Pancreas (tissue), 10 donors: ENCODE measurements around the gene PROCR. TPM values are rescaled to one million over a fixed set of nuclear protein-coding genes. Genes with fewer than 3 reads are reported as not detected.
A peak's percentile ranks its signal among the peaks of the same experiment; 100 is the strongest.

Experiments used
- ATAC-seq, 4 donors: fragments of 200-7000 bp; cut with Tn5 transposase; one replicate each; pipeline versions ENCODE4 v1.8.0 to v1.9.1; 2020; ENCODE audit warnings: mild to moderate bottlenecking in 4 of 4, moderate library complexity in 4 of 4
- DNase-seq, 6 donors: peaks; one replicate each; pipeline ENCODE4 v3.0.0-alpha.2; 2020
- FAIRE-seq: peaks from 2 replicates; lab custom pipeline; 2012; peaks lifted over from hg19 to GRCh38; lab: Jason Lieb, UNC
- H3K27ac ChIP-seq, 4 donors: fragments of 200-600 bp; sonication (generic); 1 replicate in 3 of 4; 2 replicates in 1 of 4; pipeline versions ENCODE4 v1.5.0 to v1.8.0; 2020
- H3K27me3 ChIP-seq, 4 donors: fragments of 200-600 bp; one replicate each; pipeline ENCODE4 v1.8.0; 2021
- H3K36me3 ChIP-seq, 3 donors: fragments of 200-600 bp; sonication (generic) in 1 of 3; one replicate each; pipeline versions ENCODE4 v1.5.0 to v1.8.0; 2020 to 2021
- H3K4me1 ChIP-seq, 3 donors: fragments of 200-600 bp; one replicate each; pipeline ENCODE4 v1.8.0; 2021
- H3K4me3 ChIP-seq, 4 donors: fragments of 200-600 bp; sonication (generic) in 2 of 4; one replicate each; pipeline versions ENCODE4 v1.5.0 to v1.8.0; 2020 to 2021
- H3K9me3 ChIP-seq, 4 donors: fragments of 200-600 bp; one replicate each; pipeline ENCODE4 v1.8.0; 2021
- CTCF ChIP-seq, 4 donors: fragments of 200-600 bp; sonication (generic) in 3 of 4; IDR thresholded peaks; one replicate each; pipeline versions ENCODE4 v1.5.0 to v1.8.0; 2021; ENCODE audit warnings: antibody characterized with exemption in 4 of 4
- WGBS, 2 donors: extraction: QIAGEN DNeasy Blood & Tissue Kit; methylation state at CpG; one replicate each; pipeline ENCODE4 v1.1.7; 2013; 5-methylcytosine and 5-hydroxymethylcytosine counted together
- intact Hi-C, 3 donors: fragments of 100-400 bp; cut with DNase I; formaldehyde crosslinking; loops; one replicate each; pipeline versions ENCODE4 v1.11.1 to v1.14.2; 2022
- polyA plus RNA-seq, 2 donors: library from polyadenylated mRNA; stranded (reverse); fragments of 200-250 nt; gene quantifications; one replicate each; pipeline ENCODE4 v1.2.3, GENCODE V29; 2013
- total RNA-seq, 6 donors: library from RNA; stranded (reverse); fragmentation: NEBNext Ultra II Directional in 4 of 6; extraction: Animal tissue kit (Norgen Biotek cat#: 25700) in 4 of 6; gene quantifications; one replicate each; pipeline versions ENCODE4 v1.2.1 to v1.2.4, GENCODE V29; 2021 to 2023
- donor health status: healthy with polysubstance abuse.
- donor health status: DM: no; HTN: no; CAD: no; lungs with moderate emphysema.
- donor health status: DM: no; HTN: no; CAD: no.
- donor health status: control.
- donor health status: control.
- donor health status: Bipolar disorder and iron deficiency.
- donor health status: DM: yes; HTN: yes; CAD: no.
- donor health status: DM: no; HTN: no; CAD: no.
- donor health status: DM: no; HTN: no; CAD: no.
- donor health status: DM: yes; HTN: yes; CAD: no.

The PROCR gene
- total RNA-seq, result 10 to 100 TPM in 4 of 6 donors, 1 to 10 TPM in 2; 3.2 to 16.1 (median 10.8) TPM
- polyA plus RNA-seq, result 10 to 100 TPM in 1 of 2 donors, 1 to 10 TPM in 1; 9.6 to 16.8 TPM

GRCh38 chr20:35171753-35172433 lies at the start of gene PROCR:
PROCR (plus strand) TSS chr20:35172072; CDS start chr20:35172155, 83 bp downstream.
- ATAC-seq (peak; percentile 85 to 94 (median 90)), FAIRE-seq (no peak), DNase-seq (peak; percentile 71 to 80 (median 75))
- WGBS, 2 donors, result 5 to 7% methylated on average over 16 of the region's 16 CpGs
- peak within 1 kb of the TSS in 2 of 4 donors; percentile 55 to 66 for H3K27ac ChIP-seq
- H3K4me1 ChIP-seq, result no peaks in the 10 kb centered on the region
- H3K9me3 ChIP-seq, result no peaks in the 10 kb centered on the region
- intact Hi-C loops, result no loop called here
- no peak for TF ChIP-seq CTCF (IDR thresholded peaks at IDR 0.05)
- peak within 1 kb of the TSS in 3 of 4 donors; percentile 16 to 45 (median 20) for H3K4me3 ChIP-seq
- no peaks in the 10 kb centered on the region for H3K36me3 ChIP-seq
- H3K27me3 ChIP-seq, result no peaks in the 10 kb centered on the region

DNA sequence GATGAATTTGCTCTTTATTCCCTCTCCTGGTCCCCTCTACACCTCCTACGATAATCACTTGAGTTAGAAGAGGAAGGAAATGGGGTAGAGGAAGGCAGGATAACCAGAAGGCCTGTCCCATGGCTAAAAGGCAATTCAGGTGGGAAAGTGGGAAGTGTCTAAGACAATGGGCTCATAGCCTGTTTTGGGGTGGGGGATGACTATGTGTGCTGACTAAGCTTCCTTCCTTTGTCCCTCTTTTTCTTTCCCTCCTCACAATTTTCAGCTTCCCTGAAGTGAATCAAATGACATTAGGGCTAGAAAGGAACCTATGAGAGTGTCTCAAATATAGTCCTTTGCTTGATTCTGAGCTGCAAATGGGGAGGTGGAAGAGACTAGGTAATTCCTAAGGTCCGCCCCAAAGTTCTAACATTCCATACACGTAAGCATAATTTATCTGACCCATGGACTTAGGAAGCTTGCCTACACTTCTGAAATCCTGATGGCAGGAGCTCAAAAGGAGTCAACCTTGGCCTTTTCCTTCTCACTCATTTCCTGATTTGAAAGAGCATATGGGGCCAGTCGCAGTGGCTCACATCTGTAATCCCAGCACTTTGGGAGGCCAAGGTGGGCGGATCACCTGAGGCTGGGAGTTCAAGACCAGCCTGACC lies 49.0 kb upstream of the PROCR start:
- Histone ChIP-seq H3K4me3 (no peak overlapping the region), H3K4me1 (no peaks in the 10 kb centered on the region), H3K27ac (no peak overlapping the region), H3K27me3 (no peaks in the 10 kb centered on the region), H3K9me3 (no peaks in the 10 kb centered on the region), H3K36me3 (peaks cover 8 to 76% (median 41%) of the 10 kb centered on the region in 3 donors)
- no peak for ATAC-seq
- intact Hi-C loops, result no loop called here
- no peak for TF ChIP-seq CTCF (IDR thresholded peaks at IDR 0.05)
- WGBS, 2 donors, result 93 to 95% methylated on average over 5 of the region's 5 CpGs
- no peak for DNase-seq
- no peak for FAIRE-seq

DNA sequence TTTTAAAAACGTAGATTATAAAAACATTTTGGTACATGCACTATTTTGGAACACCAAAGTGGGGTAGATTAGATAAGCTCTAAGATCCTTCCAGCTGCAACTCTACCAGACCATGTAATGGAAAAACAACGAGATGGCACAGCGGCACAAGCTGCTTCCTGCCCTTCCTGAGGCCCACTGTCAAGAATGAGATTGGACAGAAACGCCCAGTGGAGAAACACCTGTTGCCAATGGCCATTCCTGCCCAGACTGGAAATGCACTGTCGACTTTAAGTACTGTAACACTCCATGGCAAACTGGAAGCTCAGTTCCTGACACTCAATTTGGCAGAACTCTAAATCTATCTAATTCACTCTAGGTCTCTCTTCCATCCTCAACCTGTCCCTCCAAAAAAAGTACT lies 46.1 kb upstream of the PROCR start:
- intact Hi-C loops, result no loop called here
- DNase-seq (no peak), FAIRE-seq (no peak), ATAC-seq (no peak)
- H3K27me3 ChIP-seq, result no peaks in the 10 kb centered on the region
- no peaks in the 10 kb centered on the region for H3K9me3 ChIP-seq
- no peaks in the 10 kb centered on the region for H3K4me1 ChIP-seq
- TF ChIP-seq CTCF (IDR thresholded peaks at IDR 0.05), result no peak
- 75 to 87% methylated on average over 5 of the region's 5 CpGs for WGBS, 2 donors
- peaks cover 8 to 61% (median 27%) of the 10 kb centered on the region in 3 donors for H3K36me3 ChIP-seq
- H3K27ac ChIP-seq, result no peak overlapping the region
- no peak overlapping the region for H3K4me3 ChIP-seq

DNA sequence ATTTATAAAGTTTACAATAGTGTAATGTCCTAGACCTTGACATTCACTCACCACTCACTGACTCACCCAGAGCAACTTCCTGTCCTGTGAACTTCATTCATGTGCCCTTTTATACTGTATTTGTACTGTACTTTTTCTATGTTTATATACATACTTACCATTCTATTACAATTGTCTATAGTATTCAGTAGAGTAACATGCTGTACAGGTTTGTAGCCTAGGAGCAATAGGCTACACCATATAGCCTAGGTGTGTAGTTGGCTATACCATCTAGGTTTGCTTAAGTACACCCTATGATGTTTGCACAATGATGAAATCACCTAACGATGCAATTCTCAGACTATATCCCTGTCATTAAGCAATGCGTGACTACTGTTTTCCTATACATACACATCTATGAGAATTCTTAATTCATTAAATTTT lies 42.2 kb upstream of the PROCR start:
- peak in 1 of 4 donors; percentile 32 for ATAC-seq
- no peak overlapping the region for H3K27ac ChIP-seq
- H3K36me3 ChIP-seq, result peaks cover 0 to 53% (median 11%) of the 10 kb centered on the region in 3 donors

More for the DNA sequence above, 42.2 kb upstream of the PROCR start:
- Histone ChIP-seq H3K9me3 (no peaks in the 10 kb centered on the region), H3K4me1 (peaks cover 0 to 3% (median 2%) of the 10 kb centered on the region in 3 donors), H3K27me3 (no peaks in the 10 kb centered on the region), H3K4me3 (no peak overlapping the region)
- DNase-seq, result no peak
- FAIRE-seq, result no peak
- intact Hi-C loops, result no loop called here
- TF ChIP-seq CTCF (IDR thresholded peaks at IDR 0.05), result no peak
- WGBS, 2 donors, result 64 to 65% methylated on average over 2 of the region's 2 CpGs
